A673 (cell line): ENCODE results near the gene IPCEF1.

Experiments
- EZH2 ChIP-seq: fragments of 200-600 bp; sonication (generic); IDR thresholded peaks from 2 replicates; pipeline ENCODE4 v1.6.1; 2017; ENCODE audit warnings: borderline replicate concordance, low read depth, mild to moderate bottlenecking, mixed read lengths, antibody characterized with exemption, low read length; ENCODE audit not compliant: poor library complexity, severe bottlenecking
- TF ChIP-seq, protein P1 (sequence below): fragments of 300-800, 200-600 bp; sonication (generic); conservative IDR thresholded peaks from 2 replicates; pipeline ENCODE4 v1.5.1; 2017; ENCODE audit warnings: low read depth, mild to moderate bottlenecking, antibody characterized with exemption, low read length, moderate library complexity, mixed read lengths

- TF ChIP-seq, protein P1, sequence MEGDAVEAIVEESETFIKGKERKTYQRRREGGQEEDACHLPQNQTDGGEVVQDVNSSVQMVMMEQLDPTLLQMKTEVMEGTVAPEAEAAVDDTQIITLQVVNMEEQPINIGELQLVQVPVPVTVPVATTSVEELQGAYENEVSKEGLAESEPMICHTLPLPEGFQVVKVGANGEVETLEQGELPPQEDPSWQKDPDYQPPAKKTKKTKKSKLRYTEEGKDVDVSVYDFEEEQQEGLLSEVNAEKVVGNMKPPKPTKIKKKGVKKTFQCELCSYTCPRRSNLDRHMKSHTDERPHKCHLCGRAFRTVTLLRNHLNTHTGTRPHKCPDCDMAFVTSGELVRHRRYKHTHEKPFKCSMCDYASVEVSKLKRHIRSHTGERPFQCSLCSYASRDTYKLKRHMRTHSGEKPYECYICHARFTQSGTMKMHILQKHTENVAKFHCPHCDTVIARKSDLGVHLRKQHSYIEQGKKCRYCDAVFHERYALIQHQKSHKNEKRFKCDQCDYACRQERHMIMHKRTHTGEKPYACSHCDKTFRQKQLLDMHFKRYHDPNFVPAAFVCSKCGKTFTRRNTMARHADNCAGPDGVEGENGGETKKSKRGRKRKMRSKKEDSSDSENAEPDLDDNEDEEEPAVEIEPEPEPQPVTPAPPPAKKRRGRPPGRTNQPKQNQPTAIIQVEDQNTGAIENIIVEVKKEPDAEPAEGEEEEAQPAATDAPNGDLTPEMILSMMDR, result no peak
- TF ChIP-seq EZH2, result no peak
Observed at GRCh38 chr6:154251116-154251515, 105.5 kb downstream of the IPCEF1 start.
